GM18909 (cell line): ENCODE results near the gene RASL11B.

Experiments
- ATAC-seq: cut with Tn5 transposase; IDR thresholded peaks from one replicate; pipeline ENCODE4 v1.9.1; 2021; ENCODE audit warnings: mild to moderate bottlenecking; ENCODE audit not compliant: unreplicated experiment, poor library complexity

Gene RASL11B

DNA sequence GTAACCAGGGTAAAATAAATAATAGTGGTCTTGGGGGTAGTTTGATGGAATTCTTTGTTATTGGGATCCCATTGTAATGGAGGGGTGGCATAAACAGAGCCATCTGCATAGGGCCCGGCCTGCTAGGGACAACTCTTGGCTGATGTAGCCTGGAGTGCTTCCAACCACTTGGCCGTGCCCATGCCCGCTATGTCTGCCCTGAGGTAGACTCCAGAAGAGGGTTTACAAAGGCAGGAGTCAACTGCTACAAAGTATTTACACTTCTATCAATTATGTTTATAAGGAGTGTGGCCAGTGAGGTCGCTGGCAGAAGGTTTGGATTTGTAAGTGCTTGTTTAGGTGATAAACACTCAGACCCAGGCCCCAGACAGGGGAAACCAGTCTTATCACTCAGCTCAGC, 8.1 kb downstream of the RASL11B start:
- no peak for ATAC-seq

DNA sequence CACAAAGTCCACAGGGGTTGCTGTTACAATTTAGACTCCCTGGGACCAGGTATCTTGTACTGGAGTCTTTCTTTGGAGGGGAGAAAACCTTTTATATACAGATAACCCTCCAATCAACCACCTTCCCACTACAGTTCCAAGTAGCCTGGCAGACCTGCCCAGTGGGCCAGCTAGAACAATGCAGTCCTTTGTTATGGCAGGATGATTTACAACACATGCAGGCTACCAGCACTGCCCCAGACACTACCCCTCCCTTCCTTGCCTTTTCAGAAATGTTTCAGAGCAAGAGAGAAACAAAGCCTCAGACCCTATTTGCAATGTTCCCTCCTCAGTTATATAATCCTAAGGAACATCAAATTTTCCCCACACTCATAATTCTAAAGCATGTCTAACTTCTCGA, 11.1 kb downstream of the RASL11B start:
- no peak for ATAC-seq

DNA sequence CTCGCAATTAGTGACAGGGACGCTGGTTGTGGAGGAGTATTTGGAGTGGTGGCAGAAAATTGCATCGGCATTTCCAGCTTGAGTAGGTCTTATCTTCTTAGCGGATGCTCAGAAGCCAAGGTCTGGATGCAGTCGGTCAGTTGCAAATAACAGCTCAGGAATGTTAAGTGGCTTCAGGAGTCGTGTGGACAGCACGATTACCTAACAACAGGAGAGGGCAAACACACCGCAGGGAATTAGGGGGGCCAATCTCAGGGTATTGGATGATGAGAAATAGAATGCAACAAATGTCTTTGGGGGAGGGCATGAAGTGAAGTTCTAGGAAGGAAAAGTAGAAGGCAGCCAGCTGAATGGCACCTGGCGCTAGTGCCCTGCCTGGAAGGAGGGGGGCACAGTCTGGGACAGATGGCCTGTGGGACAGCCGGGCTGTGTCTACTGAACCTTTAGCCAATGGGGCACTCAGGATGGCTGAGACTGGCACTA, 11.8 kb downstream of the RASL11B start:
- no peak for ATAC-seq

GRCh38 chr4:52874948-52875347, 12.8 kb downstream of the RASL11B start:
- no peak for ATAC-seq

- no peak for ATAC-seq
Measured at GRCh38 chr4:52876069-52876468, 14.0 kb downstream of the RASL11B start.

GRCh38 chr4:52877036-52877435, 14.9 kb downstream of the RASL11B start:
- no peak for ATAC-seq

GRCh38 chr4:52877694-52878093, 15.6 kb downstream of the RASL11B start:
- no peak for ATAC-seq

GRCh38 chr4:52879471-52879870, 17.4 kb downstream of the RASL11B start:
- ATAC-seq = no peak

- ATAC-seq = no peak
Measured at GRCh38 chr4:52880994-52881393, 18.9 kb downstream of the RASL11B start.

DNA sequence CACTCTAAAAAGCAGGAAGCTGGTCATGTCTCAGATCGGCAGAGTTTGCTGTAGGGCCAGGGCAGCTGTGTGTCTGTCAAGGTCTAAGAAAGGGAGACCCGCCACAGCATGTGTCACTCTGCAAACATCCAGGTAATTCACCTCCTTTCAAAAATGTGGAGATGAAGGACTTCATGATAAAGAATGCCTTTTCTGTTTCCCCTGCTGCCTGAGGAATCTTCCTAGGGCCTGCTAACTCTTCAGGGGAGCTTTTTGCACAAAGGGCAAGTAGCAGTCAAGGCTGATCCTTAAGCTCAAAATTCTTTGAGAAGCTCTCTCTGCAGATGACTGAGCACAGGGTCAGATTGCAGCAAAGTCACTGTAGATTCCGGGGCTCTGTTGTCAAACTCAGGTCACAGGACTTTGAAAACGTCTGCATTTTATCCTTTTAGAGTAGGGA, 21.1 kb downstream of the RASL11B start:
- no peak for ATAC-seq

DNA sequence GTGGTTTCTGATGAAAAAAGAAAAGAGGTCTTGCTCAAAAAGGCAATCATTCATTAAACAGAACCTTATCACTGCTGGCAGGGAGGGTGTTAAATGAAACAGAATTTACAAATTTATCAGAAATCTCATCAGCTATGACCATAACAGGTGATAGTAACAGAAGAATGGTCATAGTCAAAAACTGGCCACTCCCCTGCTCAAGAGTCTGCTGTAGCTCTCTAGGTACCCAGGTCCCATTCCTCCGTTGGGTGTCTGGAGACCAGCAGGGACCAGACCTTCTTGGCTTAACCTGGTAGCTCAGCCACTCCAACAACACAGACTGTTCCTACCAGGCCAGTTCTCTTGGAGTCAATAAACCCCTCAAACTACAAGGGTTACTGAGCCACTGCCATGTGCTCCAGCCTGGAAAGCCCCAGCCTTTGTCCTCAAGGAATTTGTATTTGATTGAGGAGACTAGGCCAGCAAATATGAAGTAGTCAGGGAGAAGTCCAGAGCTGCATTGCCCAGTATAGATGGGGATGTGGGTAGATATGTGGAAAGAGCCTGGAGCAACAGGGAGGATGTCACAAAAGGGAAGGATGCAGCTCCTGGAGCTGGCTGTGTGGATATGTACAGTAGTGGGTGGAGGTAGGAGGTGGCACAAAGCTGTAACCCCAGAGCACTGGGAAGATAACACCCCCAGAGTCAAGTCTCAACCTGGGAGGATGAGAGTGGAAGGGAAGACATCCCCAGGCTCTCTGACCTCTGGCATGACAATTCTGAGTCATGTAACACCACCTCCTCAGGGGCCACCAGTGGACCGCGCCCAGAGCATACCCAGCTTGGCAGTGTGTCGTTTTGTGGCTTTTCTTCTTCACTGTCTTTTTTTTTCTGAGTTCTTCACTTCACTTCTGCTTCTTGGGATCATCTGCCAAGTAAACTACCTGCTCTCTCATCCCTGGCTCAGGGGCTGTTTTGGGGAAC, 21.9 kb downstream of the RASL11B start:
- ATAC-seq = no peak

GRCh38 chr4:52884994-52885393, 22.9 kb downstream of the RASL11B start:
- ATAC-seq = no peak

GRCh38 chr4:52889354-52889753, 27.2 kb downstream of the RASL11B start:
- no peak for ATAC-seq

GRCh38 chr4:52889778-52890520, 27.8 kb downstream of the RASL11B start:
- ATAC-seq = no peak

- no peak for ATAC-seq
Measured at GRCh38 chr4:52890521-52890791, 28.3 kb downstream of the RASL11B start.

DNA sequence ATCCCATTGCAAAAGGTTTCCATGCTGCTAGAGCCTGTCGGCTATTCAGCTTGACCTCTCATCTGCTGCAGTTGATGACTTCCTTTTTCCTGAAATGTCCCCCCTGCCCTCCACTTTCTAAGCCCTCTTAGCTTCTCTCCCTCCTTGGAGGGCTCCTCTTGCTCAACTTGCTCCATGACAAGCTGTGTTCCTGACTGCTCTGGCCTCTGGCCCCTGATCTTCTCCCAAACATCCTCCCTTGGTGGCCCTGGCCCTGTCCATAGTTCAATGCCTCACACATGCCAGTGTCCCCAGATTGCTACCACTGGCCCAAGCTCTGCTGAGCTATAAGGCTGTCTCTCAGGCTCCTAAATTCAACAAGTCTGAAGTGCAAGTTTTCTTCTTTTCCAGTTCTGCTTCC, 29.6 kb downstream of the RASL11B start:
- no peak for ATAC-seq

- ATAC-seq = no peak
Measured at GRCh38 chr4:52892880-52893279, 30.8 kb downstream of the RASL11B start.

DNA sequence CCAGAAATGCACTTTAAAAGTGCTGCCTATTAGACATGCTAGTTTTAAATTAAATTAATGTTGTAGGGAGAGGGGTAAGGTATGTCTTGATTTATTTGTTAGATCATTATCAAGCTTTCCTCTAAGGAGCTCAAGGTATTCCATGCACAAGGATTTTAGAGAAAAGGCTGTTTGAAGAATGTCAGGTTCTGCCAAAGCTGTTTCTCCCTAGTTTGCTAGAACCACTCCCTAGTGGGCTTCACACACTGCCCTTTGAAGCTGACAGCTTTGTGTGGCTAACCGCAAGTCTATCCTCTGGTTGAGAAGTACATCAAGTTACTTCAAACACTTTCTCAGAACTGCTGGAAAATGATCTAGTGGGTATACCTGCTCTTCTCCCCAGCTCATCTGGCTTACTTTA, 32.3 kb downstream of the RASL11B start:
- no peak for ATAC-seq

DNA sequence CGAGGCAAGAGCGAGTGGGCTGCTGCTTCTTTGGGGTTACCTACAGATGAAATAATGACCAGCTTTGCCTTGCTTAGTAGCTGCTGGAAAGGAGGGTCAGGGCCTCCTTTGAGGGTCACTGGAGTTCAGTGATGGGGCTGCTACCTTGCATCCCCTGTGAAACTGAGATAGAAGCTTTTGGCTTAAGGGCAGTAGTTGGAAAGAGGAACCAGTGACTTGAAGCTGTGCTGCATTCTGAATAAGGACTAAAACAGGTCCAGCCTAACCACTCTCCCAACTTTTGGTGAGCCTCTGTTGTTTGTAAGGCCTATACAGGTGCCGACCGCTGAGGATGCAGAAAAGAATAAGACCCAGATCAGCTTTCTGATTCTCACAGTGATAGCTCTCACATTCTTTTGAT, 41.2 kb downstream of the RASL11B start:
- ATAC-seq = no peak

DNA sequence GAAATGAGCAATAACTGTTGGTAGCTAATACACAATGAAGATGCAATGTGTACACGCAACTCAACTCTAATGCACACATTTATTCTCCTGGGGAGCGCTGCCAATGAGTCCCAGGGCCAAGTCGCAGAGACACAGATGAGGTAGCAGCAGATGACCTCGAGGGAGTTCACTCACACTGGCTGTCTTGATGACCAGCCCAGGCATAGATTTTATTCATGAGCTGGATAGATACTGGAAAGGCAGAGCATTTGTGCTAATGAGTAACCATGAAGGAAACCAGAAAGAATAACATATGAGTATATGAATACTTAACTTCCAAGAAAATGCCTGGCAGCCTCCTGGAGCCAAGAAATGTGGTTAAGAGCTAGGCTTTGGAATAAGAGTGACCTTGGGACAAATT, 42.3 kb downstream of the RASL11B start:
- ATAC-seq = no peak

GRCh38 chr4:52907510-52907909, 45.4 kb downstream of the RASL11B start:
- no peak for ATAC-seq

DNA sequence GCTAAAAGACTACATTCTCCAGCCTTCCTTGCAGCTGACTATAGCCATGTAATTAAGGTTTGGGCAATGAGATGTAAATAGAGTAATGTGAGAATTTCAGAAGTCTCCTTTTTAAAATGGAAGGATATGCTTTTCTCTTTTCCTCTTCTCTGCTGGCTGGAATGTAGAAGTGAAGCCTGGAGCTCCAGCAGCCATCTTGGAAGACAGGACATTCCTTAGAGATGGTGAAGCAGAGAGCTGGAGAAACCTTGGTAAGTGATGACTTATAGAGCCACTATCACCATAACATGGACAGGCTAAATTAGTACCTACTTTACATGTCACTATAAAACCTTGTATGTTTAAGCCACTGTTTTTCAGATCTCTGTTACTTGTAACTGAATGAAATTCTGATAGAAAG, 48.0 kb downstream of the RASL11B start:
- ATAC-seq = no peak
